HepG2 (cell line): Measurements from ENCODE around the gene IZUMO4. TPM values are rescaled to one million over a fixed set of nuclear protein-coding genes. Genes with fewer than 3 reads are reported as not detected.

ENCODE experiments used
- GMEB2 ChIP-seq: IDR thresholded peaks from 2 replicates; pipeline ENCODE4 v1.6.1; 2016; ENCODE audit warnings: missing biosample characterization, missing genetic modification reagents, low read depth
- NCOA5 ChIP-seq: sonication (generic); formaldehyde crosslinking; IDR thresholded peaks from 2 replicates; pipeline ENCODE4 v1.4.0; 2020; ENCODE audit warnings: missing genetic modification reagents
- RERE ChIP-seq: IDR thresholded peaks from 2 replicates; pipeline ENCODE4 v1.6.1; 2016; ENCODE audit warnings: low read depth, missing genetic modification reagents, missing compliant biosample characterization
- REST ChIP-seq, 2 experiments: IDR thresholded peaks; 2 replicates each; pipeline ENCODE4 v1.6.1; 2011 to 2012; ENCODE audit warnings: low read length in 2 of 2, borderline replicate concordance in 1 of 2, low read depth in 1 of 2, mild to moderate bottlenecking in 1 of 2, moderate library complexity in 1 of 2
- SIN3B ChIP-seq: fragments of 150-350 bp; IDR thresholded peaks from 2 replicates; pipeline ENCODE4 v1.6.1; 2014; ENCODE audit warnings: low read length
- SP4 ChIP-seq: sonication (generic); formaldehyde crosslinking; IDR thresholded peaks from 2 replicates; pipeline ENCODE4 v1.8.1; 2023; ENCODE audit warnings: mild to moderate bottlenecking, missing genetic modification reagents
- TOE1 ChIP-seq: sonication (generic); formaldehyde crosslinking; IDR thresholded peaks from 2 replicates; pipeline ENCODE4 v1.4.0; 2020; ENCODE audit warnings: mild to moderate bottlenecking, missing genetic modification reagents
- ZBTB1 ChIP-seq: sonication (generic); formaldehyde crosslinking; IDR thresholded peaks from 2 replicates; pipeline ENCODE4 v1.4.0; 2020; ENCODE audit warnings: missing genetic modification reagents, borderline replicate concordance
- ZBTB20 ChIP-seq: sonication (generic); formaldehyde crosslinking; IDR thresholded peaks from 2 replicates; pipeline ENCODE4 v1.8.1; 2023; ENCODE audit warnings: missing genetic modification reagents, low read depth, mild to moderate bottlenecking, borderline replicate concordance
- ZFY ChIP-seq: sonication (generic); formaldehyde crosslinking; IDR thresholded peaks from 2 replicates; pipeline ENCODE4 v1.4.0; 2020; ENCODE audit warnings: missing genetic modification reagents
- ZMYM2 ChIP-seq: sonication (generic); formaldehyde crosslinking; IDR thresholded peaks from 2 replicates; pipeline ENCODE4 v1.8.0; 2022; ENCODE audit warnings: mild to moderate bottlenecking, missing genetic modification reagents
- ZNF18 ChIP-seq: sonication (generic); formaldehyde crosslinking; IDR thresholded peaks from 2 replicates; pipeline ENCODE4 v1.8.0; 2022; ENCODE audit warnings: mild to moderate bottlenecking, missing genetic modification reagents; ENCODE audit not compliant: insufficient replicate concordance
- ZNF30 ChIP-seq: sonication (generic); formaldehyde crosslinking; IDR thresholded peaks from 2 replicates; pipeline ENCODE4 v1.5.0; 2020; ENCODE audit warnings: mild to moderate bottlenecking, missing genetic modification reagents
- ZNF549 ChIP-seq: sonication (generic); formaldehyde crosslinking; IDR thresholded peaks from 2 replicates; pipeline ENCODE4 v1.5.0; 2020; ENCODE audit warnings: missing genetic modification reagents
- ZNF557 ChIP-seq: sonication (generic); formaldehyde crosslinking; IDR thresholded peaks from 2 replicates; pipeline ENCODE4 v1.4.0; 2020; ENCODE audit warnings: missing genetic modification reagents
- polyA plus RNA-seq, 8 experiments: library from polyadenylated mRNA; depleted of rRNA in 3 of 8; stranded (reverse) in 7 of 8; unstranded in 1 of 8; fragments of >200 nt; fragmentation: Illumina TruSeq in 4 of 8; extraction: Trizol in 4 of 8; gene quantifications; 2 replicates each; pipeline versions ENCODE4 v1.2.1 to v1.2.3, GENCODE V29; 2011 to 2016; ENCODE audit warnings: low read depth in 4 of 8, missing spikeins in 1 of 8, mixed read lengths in 1 of 8; ENCODE audit not compliant: insufficient read depth in 1 of 8
- total RNA-seq, 5 experiments: library from RNA; depleted of rRNA; stranded (reverse); fragments of >200 nt; fragmentation: Illumina TruSeq; extraction: Trizol; gene quantifications; 2 replicates each; pipeline ENCODE4 v1.2.3, GENCODE V29; 2016; ENCODE audit warnings: low read depth in 1 of 5
- TF ChIP-seq, protein P1 (sequence below): sonication (generic); formaldehyde crosslinking; IDR thresholded peaks from 2 replicates; pipeline ENCODE4 v1.4.0; 2020; ENCODE audit warnings: mild to moderate bottlenecking, missing genetic modification reagents

Gene IZUMO4
- total and polyA plus RNA-seq, 2 of the 13 experiments (the other 11 are each of a cell fraction or from before 2014, with no cell fraction given) = 0.77 to 3.9 TPM

- TF ChIP-seq ZNF557 (CRISPR knock-in tag) (no peak), ZBTB1 (CRISPR knock-in tag) (no peak), ZFY (no peak; the same call in 1 of the 2 replicates), ZBTB20 (no peak), REST (IDR thresholded peaks at IDR 0.05; ENCODE audit: borderline replicate concordance in 1 of 2, low read depth in 1 of 2, low read length in 2 of 2) (no peak), ZNF18 (no peak), SP4 (CRISPR knock-in tag) (no peak), NCOA5 (CRISPR knock-in tag) (no peak), ZNF549 (CRISPR knock-in tag) (no peak), ZMYM2 (CRISPR knock-in tag) (no peak), SIN3B (no peak), GMEB2 (no peak), ZNF30 (CRISPR knock-in tag) (no peak), RERE (CRISPR knock-in tag) (no peak), TOE1 (no peak)
- TF ChIP-seq, protein P1, sequence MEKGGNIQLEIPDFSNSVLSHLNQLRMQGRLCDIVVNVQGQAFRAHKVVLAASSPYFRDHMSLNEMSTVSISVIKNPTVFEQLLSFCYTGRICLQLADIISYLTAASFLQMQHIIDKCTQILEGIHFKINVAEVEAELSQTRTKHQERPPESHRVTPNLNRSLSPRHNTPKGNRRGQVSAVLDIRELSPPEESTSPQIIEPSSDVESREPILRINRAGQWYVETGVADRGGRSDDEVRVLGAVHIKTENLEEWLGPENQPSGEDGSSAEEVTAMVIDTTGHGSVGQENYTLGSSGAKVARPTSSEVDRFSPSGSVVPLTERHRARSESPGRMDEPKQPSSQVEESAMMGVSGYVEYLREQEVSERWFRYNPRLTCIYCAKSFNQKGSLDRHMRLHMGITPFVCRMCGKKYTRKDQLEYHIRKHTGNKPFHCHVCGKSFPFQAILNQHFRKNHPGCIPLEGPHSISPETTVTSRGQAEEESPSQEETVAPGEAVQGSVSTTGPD = no peak
Observed at GRCh38 chr19:2060884-2061494, 35.7 kb upstream of the IZUMO4 start (continued).
